SK-N-SH treated with all-trans-retinoic acid at 6 μM for 48 hours (cell line): ENCODE results near the gene GRM3.

Experiments
- ATAC-seq: fragments of 200-7000 bp; cut with Tn5 transposase; 3 replicates; pipeline ENCODE4 v1.9.1; 2020; ENCODE audit warnings: mild to moderate bottlenecking, moderate library complexity
- ARNTL ChIP-seq: fragments of 450-650 bp; formaldehyde crosslinking; IDR thresholded peaks from 2 replicates; pipeline ENCODE4 v1.5.0; 2020; ENCODE audit warnings: low read depth, mild to moderate bottlenecking, moderate library complexity, borderline replicate concordance
- BACH2 ChIP-seq: fragments of 250-450 bp; sonication (Bioruptor Pico); IDR thresholded peaks from 2 replicates; pipeline ENCODE4 v1.9.0; 2021; ENCODE audit warnings: mild to moderate bottlenecking, borderline replicate concordance
- CREB5 ChIP-seq: fragments of 250-450 bp; sonication (Bioruptor Pico); IDR thresholded peaks from 2 replicates; pipeline ENCODE4 v1.5.1; 2020; ENCODE audit warnings: low read depth, mild to moderate bottlenecking, moderate library complexity
- ESRRG ChIP-seq: fragments of 250-450 bp; sonication (Bioruptor Pico); IDR thresholded peaks from 2 replicates; pipeline ENCODE4 v1.6.1; 2021; ENCODE audit warnings: mild to moderate bottlenecking
- GLIS3 ChIP-seq: fragments of 250-450 bp; sonication (Bioruptor Pico); IDR thresholded peaks from 2 replicates; pipeline ENCODE4 v1.5.0; 2020; ENCODE audit warnings: mild to moderate bottlenecking, moderate library complexity
- ISL1 ChIP-seq: fragments of 250-450 bp; sonication (Bioruptor Pico); IDR thresholded peaks from 2 replicates; pipeline ENCODE4 v2.1.2; 2022; ENCODE audit warnings: mild to moderate bottlenecking, moderate library complexity
- OSR1 ChIP-seq: fragments of 250-450 bp; sonication (Bioruptor Pico); IDR thresholded peaks from 2 replicates; pipeline ENCODE4 v1.8.0; 2022; ENCODE audit warnings: moderate library complexity, mild to moderate bottlenecking, inconsistent platforms
- PATZ1 ChIP-seq: fragments of 250-450 bp; sonication (Bioruptor Pico); IDR thresholded peaks from 2 replicates; pipeline ENCODE4 v1.8.0; 2020; ENCODE audit warnings: mild to moderate bottlenecking, moderate library complexity, borderline replicate concordance
- PPARA ChIP-seq: fragments of 250-450 bp; sonication (Bioruptor Pico); IDR thresholded peaks from 2 replicates; pipeline ENCODE4 v1.5.0; 2020; ENCODE audit warnings: mild to moderate bottlenecking, borderline replicate concordance
- RARB ChIP-seq: fragments of 250-450 bp; sonication (Bioruptor Pico); IDR thresholded peaks from 2 replicates; pipeline ENCODE4 v1.8.0; 2021; ENCODE audit warnings: mild to moderate bottlenecking, moderate library complexity
- SNAI2 ChIP-seq: fragments of 250-450 bp; sonication (Bioruptor Pico); IDR thresholded peaks from 2 replicates; pipeline ENCODE4 v1.5.0; 2020; ENCODE audit warnings: mild to moderate bottlenecking, moderate library complexity
- TCF4 ChIP-seq: fragments of 250-450 bp; sonication (Bioruptor Pico); IDR thresholded peaks from 2 replicates; pipeline ENCODE4 v1.8.0; 2021; ENCODE audit warnings: mild to moderate bottlenecking, moderate library complexity, borderline replicate concordance
- TOX ChIP-seq: fragments of 250-450 bp; sonication (Bioruptor Pico); IDR thresholded peaks from 2 replicates; pipeline ENCODE4 v1.8.0; 2021; ENCODE audit warnings: mild to moderate bottlenecking, moderate library complexity, borderline replicate concordance
- TSHZ2 ChIP-seq: fragments of 250-450 bp; sonication (Bioruptor Pico); IDR thresholded peaks from 2 replicates; pipeline ENCODE4 v1.5.0; 2020; ENCODE audit warnings: mild to moderate bottlenecking, moderate library complexity
- ZC3H10 ChIP-seq: fragments of 250-450 bp; sonication (Bioruptor Pico); IDR thresholded peaks from 2 replicates; pipeline ENCODE4 v1.5.1; 2021; ENCODE audit warnings: mild to moderate bottlenecking, moderate library complexity
- ZFP3 ChIP-seq: fragments of 250-450 bp; sonication (Bioruptor Pico); IDR thresholded peaks from 2 replicates; pipeline ENCODE4 v1.5.0; 2020; ENCODE audit warnings: mild to moderate bottlenecking, moderate library complexity
- ZFP30 ChIP-seq: fragments of 450-650 bp; formaldehyde crosslinking; IDR thresholded peaks from 2 replicates; pipeline ENCODE4 v1.5.0; 2022; ENCODE audit warnings: mild to moderate bottlenecking, moderate library complexity
- ZNF70 ChIP-seq: fragments of 450-650 bp; formaldehyde crosslinking; IDR thresholded peaks from 2 replicates; pipeline ENCODE4 v1.5.0; 2020; ENCODE audit warnings: mild to moderate bottlenecking, moderate library complexity
- ZNF8 ChIP-seq: fragments of 450-650 bp; formaldehyde crosslinking; IDR thresholded peaks from 2 replicates; pipeline ENCODE4 v1.5.0; 2020; ENCODE audit warnings: mild to moderate bottlenecking, moderate library complexity

The GRM3 gene

GRCh38 chr7:86600506-86601290 lies 43.0 kb upstream of the GRM3 start:
- ATAC-seq = peak; percentile 50; the same call in 2 of the 3 replicates
- TF ChIP-seq PATZ1 (no peak), RARB (CRISPR knock-in tag) (no peak), ESRRG (CRISPR knock-in tag) (no peak), GLIS3 (CRISPR knock-in tag) (no peak), PPARA (CRISPR knock-in tag) (no peak), TSHZ2 (CRISPR knock-in tag) (no peak), ISL1 (CRISPR knock-in tag) (no peak), ZC3H10 (CRISPR knock-in tag) (no peak), TCF4 (CRISPR knock-in tag) (no peak), ZFP30 (no peak), ARNTL (CRISPR knock-in tag) (no peak), BACH2 (CRISPR knock-in tag) (no peak), OSR1 (no peak), TOX (CRISPR knock-in tag) (no peak)
- TF ChIP-seq, all 23 proteins: peak for 0

GRCh38 chr7:86615711-86616110 lies 28.0 kb upstream of the GRM3 start:
- ATAC-seq = 0 out of 3 replicates have a peak, but pooled peaks have one; percentile 42

- peak; percentile 55 for ATAC-seq
- TF ChIP-seq ZNF8 (no peak), BACH2 (CRISPR knock-in tag) (no peak), ISL1 (CRISPR knock-in tag) (no peak), CREB5 (CRISPR knock-in tag) (no peak), OSR1 (no peak), ZFP3 (CRISPR knock-in tag) (no peak), ZC3H10 (CRISPR knock-in tag) (no peak), SNAI2 (no peak), ZNF70 (CRISPR knock-in tag) (no peak), TOX (CRISPR knock-in tag) (no peak), PATZ1 (no peak), ESRRG (CRISPR knock-in tag) (no peak), PPARA (CRISPR knock-in tag) (no peak)
- TF ChIP-seq, all 23 proteins: peak for 0
Observed at GRCh38 chr7:86644282-86645224, 844 bp downstream of the GRM3 start.
